Right forelimb (tissue), 1 donor: ENCODE data around the gene SLC9A1.
A peak's percentile ranks its signal among the peaks of the same experiment; 100 is the strongest.

Source experiments
- DNase-seq: peaks from one replicate; pipeline ENCODE4 v3.0.0-alpha.2; 2018

SLC9A1 gene

GRCh38 chr1:27101696-27102095 lies 53.2 kb downstream of the SLC9A1 start:
- no peak for DNase-seq

DNA sequence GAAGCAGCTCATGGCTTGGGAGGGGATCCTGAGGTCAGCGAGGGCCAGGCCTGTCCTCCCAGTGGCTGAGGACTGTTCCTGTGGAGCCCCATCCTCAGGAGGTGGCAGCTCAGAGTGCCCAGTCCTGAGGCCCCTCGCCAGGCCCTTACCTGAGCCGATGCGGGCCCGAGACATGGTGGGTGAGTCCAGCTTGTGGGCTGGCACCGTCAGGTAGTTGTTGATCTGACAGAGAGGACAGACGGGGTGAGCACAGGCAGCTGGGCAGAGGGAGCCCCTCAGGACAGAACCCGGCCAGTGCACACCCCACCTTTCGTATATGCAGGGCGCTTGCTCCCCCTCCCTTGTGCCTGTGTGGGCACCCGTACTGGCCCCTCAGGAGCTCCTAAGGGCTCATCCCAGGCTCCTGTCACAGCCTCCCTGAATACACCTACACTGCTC lies 53.9 kb downstream of the SLC9A1 start:
- DNase-seq = no peak

DNA sequence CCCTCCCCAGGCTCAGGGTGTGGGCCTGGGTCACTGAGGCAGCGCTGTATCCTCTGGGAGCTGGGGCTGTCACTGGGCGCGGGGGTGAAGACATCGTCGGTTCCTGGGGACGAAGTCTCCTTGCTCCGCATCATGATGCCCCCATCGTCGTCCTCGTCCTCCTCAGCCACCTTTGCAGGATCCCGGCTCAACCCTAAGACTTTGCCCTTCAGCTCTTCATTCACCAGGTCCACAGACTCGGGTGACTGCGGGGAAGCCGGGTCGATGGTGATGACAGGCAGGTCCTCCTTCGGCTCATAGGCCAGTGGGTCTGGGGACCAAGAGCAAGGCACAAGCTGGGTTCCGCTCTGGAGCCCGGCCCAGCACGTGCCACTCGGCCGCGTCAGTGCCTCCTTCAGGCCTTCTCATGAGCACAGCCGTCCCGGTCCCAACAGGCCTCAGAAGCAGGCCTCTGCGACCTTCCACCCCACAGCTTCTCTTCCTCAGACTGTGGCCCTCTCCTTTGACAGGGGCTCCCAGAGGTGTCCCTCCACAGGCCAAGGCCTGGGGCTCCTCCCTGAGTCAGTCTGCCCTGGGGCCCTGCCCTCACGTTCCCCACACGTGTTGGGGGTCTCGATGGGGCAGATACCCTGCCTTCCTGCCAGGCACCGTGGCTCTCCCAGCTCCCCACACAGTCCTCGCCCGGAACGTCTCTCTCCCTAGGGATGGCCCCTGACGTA lies 54.4 kb downstream of the SLC9A1 start:
- DNase-seq = no peak

DNA sequence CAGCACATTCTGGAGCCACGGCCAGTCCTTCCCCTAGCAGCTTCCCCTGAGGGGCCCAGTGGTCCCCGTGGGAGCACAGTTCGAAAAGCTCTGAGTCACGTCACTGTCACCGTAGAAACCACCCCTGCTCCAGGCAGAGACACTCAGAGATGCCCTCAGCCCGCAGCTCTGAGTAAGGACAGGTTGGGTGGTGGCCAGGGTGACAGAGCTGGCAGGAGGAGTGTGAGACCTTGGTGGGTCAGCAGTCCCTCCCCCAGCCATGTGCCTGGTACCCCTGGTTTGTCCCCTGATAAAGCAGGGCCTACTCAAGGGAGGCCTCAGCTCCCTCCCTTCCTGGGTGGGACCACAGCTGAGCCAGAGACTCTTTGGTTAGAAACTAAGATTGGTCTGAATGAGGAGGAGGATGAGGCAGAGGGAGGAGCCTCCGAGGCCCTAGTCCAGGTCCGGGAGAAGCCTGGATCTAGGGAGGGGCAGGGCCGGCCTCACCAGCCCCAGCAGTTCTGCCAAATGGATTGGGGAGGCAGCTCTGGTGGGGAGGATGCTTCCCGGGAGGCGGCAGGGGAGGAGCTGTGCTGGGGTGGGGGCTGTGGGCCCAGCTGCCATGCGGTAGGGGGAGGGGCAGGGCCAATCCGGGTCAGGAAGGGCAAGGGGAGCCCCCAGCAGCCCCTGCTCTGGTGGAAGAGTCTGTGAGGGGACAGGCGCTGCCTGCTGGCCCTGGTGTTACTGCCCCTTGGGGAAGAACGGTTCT lies 55.2 kb downstream of the SLC9A1 start:
- peak; percentile 64 for DNase-seq

GRCh38 chr1:27099135-27099586 lies 55.8 kb downstream of the SLC9A1 start:
- peak; percentile 74 for DNase-seq

- DNase-seq = no peak
Measured at GRCh38 chr1:27098431-27099134, 56.3 kb downstream of the SLC9A1 start.

- peak; percentile 90 for DNase-seq
Measured at GRCh38 chr1:27097484-27097917, 57.4 kb downstream of the SLC9A1 start.

DNA sequence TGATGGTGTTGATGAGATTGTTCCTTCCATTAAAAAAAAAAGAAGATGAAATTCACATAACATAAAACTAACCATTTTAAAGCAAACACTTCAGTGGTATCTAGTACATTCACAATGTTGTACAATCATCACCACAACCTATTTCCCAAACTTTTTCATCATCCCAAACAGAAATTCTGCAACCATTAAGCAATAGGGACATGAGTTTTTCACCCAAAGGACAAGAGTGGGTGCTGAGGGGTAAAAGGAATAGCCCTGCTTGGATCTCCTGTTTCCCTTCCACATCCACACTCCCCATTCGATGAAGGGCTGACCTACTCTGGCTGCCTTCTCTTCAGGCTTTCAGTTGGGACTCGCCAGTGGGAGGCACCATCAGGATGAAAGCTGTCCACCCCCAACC lies 59.3 kb downstream of the SLC9A1 start:
- DNase-seq = no peak

GRCh38 chr1:27092888-27093287 lies 62.0 kb downstream of the SLC9A1 start:
- no peak for DNase-seq

- no peak for DNase-seq
Measured at GRCh38 chr1:27090911-27091310, 64.0 kb downstream of the SLC9A1 start.

DNA sequence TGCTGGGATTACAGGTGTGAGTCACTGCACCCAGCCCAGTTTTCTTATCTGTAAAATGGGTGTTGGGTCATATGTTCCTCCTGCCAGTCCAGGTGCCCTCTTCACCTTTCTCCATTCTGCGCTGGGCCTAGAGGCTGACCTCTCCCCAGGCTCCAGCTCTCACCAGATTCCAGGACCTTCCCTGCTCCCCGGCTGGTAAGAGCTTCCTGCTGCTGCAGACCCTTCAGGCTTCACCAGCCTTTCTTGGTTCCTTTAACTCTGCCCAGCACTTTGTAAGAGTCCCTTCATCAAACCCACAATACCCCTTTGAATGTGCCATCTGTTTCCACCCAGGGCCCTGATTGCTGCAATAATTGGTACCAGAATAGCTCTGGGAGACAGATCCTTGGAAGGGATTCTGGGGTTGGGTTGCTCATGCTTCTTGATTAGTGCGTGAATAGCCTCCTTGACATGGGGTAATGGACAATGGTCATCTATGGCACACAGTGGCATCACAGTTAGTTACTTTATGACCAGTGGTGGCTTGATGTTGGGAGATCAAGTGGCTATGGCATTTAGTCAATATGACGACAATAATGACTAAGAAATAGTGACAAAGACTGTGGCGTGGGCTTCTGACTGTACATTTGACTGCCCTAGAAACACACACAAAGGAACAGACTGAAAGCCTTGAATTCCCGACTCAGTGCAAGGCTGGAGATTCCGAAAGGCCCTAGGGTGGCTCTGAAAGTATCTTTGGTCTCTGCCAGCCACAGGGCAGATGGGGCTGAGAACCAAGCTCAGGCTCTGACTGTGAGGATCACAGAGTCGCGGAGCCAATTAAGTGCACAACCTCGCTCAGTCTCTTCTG lies 67.3 kb downstream of the SLC9A1 start:
- no peak for DNase-seq

- no peak for DNase-seq
Measured at GRCh38 chr1:27086628-27087027, 68.3 kb downstream of the SLC9A1 start.

DNA sequence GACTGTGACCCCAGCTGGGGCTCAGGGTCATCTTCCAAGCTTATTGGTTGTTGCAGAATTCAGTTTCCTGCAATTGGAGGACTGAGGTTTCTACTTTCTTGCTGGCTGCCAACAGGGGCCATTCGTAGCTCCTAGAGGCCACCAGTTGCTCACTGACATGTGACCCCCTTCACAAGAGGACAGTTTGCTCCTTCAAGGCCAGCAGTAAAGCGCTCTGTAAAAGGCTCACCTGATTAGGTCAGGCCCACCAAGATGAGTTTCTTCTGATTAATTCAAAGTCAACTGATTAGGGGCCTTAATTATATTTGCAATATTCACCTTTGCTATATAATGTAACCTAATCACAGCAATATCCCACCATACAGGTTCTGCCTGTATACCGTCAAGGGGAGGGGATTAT lies 68.9 kb downstream of the SLC9A1 start:
- no peak for DNase-seq

DNA sequence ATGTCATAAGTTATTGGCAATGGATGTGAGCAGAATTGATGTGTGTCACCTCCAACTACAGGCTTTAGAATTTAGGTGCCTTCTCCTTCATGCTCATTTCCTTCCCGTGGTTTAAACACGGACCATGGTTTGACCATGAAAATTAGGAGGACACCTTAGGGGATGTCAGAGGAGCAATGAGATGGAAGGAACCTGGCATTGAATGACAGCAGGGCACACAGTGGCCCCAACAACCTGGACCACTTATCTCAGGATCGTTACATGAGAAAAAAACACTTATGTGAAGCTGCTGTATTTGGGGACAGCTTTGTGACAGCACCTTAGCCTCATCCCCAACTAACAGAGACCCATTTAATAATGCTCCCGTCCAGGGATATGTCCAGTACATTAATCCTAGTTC lies 70.8 kb downstream of the SLC9A1 start:
- no peak for DNase-seq

- no peak for DNase-seq
Measured at GRCh38 chr1:27077968-27078367, 77.0 kb downstream of the SLC9A1 start.

- DNase-seq = no peak
Measured at GRCh38 chr1:27076803-27077202, 78.1 kb downstream of the SLC9A1 start.

GRCh38 chr1:27074175-27074780 lies 80.6 kb downstream of the SLC9A1 start:
- DNase-seq = no peak

- DNase-seq = no peak
Measured at GRCh38 chr1:27071049-27071416, 83.9 kb downstream of the SLC9A1 start.

DNA sequence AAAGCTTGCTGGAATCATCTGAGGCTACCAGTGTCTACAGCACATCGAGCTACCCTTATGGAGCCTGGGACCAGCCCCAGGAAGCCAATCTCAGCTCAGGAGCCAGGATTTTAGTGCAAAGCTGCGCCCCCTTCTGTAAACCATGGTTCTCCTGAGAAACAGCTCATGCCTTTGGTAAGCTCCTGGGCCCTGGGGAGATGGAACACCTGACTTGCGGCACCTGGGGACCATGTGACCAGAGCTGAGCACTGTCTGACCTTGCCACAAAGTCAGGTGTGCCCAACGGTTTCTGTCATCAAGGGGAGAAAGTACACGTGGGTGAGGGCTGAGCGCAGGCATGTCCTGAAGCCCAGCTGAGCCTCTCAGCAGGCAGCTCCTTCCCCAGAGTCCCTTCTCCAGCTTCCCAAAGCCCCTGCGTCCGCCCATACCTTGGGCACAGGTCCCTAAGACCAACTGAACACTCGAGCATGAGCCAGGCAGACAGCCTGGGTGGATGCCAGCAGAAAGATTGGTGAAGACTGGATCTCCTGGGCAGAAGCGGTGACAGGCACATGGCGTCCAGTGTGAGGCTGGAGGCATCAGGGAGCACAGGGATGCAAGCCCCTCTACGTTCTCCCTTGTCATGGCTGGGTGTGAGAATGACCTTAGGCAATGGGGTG lies 84.4 kb downstream of the SLC9A1 start:
- DNase-seq = no peak

GRCh38 chr1:27068922-27069321 lies 86.0 kb downstream of the SLC9A1 start:
- no peak for DNase-seq

- DNase-seq = no peak
Measured at GRCh38 chr1:27065999-27066630, 88.8 kb downstream of the SLC9A1 start.
